ENCODE data around the gene RAET1G. TPM values are rescaled to one million over a fixed set of nuclear protein-coding genes. Genes with fewer than 3 reads are reported as not detected.

The RAET1G gene
- total RNA-seq, 1 experiment from 2014 or later = 0.54 TPM

GRCh38 chr6:149901444-149902140 lies 21.3 kb downstream of the RAET1G start:
- H3K4me1 Mint-ChIP-seq (ENCODE audit: low read depth, unreplicated experiment) = peaks cover 24% of the 10 kb centered on the region
- no peak for DNase-seq
- CTCF ChIA-PET = no interaction called here
- no peak for TF ChIP-seq CTCF (IDR thresholded peaks at IDR 0.05; ENCODE audit: unreplicated experiment)
- H3K9me3 Mint-ChIP-seq (ENCODE audit: low read depth, unreplicated experiment) = no peaks in the 10 kb centered on the region
- peaks cover 8% of the 10 kb centered on the region for H3K27me3 Mint-ChIP-seq (ENCODE audit: unreplicated experiment)
- H3K36me3 Mint-ChIP-seq (ENCODE audit: insufficient read depth, unreplicated experiment) = no peaks in the 10 kb centered on the region
- intact Hi-C loops (cut with micrococcal nuclease; ENCODE audit: unreplicated experiment) = no loop called here
- H3K27ac Mint-ChIP-seq (ENCODE audit: unreplicated experiment) = no peak overlapping the region
- no peak overlapping the region for H3K4me3 Mint-ChIP-seq (ENCODE audit: low read depth, unreplicated experiment)
- BruUV-seq (replicated peaks) = no TSS peak

GRCh38 chr6:149900620-149901443 lies 22.1 kb downstream of the RAET1G start:
- no peaks in the 10 kb centered on the region for H3K36me3 Mint-ChIP-seq (ENCODE audit: insufficient read depth, unreplicated experiment)
- no peak for TF ChIP-seq CTCF (IDR thresholded peaks at IDR 0.05; ENCODE audit: unreplicated experiment)
- CTCF ChIA-PET = no interaction called here
- no peak overlapping the region for H3K27ac Mint-ChIP-seq (ENCODE audit: unreplicated experiment)
- no TSS peak for BruUV-seq (replicated peaks)
- intact Hi-C loops (cut with micrococcal nuclease; ENCODE audit: unreplicated experiment) = no loop called here
- H3K4me3 Mint-ChIP-seq (ENCODE audit: low read depth, unreplicated experiment) = no peak overlapping the region
- DNase-seq = no peak
- peaks cover 32% of the 10 kb centered on the region for H3K4me1 Mint-ChIP-seq (ENCODE audit: low read depth, unreplicated experiment)
- no peaks in the 10 kb centered on the region for H3K9me3 Mint-ChIP-seq (ENCODE audit: low read depth, unreplicated experiment)
- H3K27me3 Mint-ChIP-seq (ENCODE audit: unreplicated experiment) = peaks cover 8% of the 10 kb centered on the region

- Mint-ChIP-seq H3K9me3 (ENCODE audit: low read depth, unreplicated experiment) (no peaks in the 10 kb centered on the region), H3K27ac (ENCODE audit: unreplicated experiment) (no peak overlapping the region), H3K4me3 (ENCODE audit: low read depth, unreplicated experiment) (no peak overlapping the region), H3K27me3 (ENCODE audit: unreplicated experiment) (peaks cover 8% of the 10 kb centered on the region), H3K4me1 (ENCODE audit: low read depth, unreplicated experiment) (peaks cover 40% of the 10 kb centered on the region), H3K36me3 (ENCODE audit: insufficient read depth, unreplicated experiment) (no peaks in the 10 kb centered on the region)
- CTCF ChIA-PET = interaction anchor here (0.6 kb wide), 1 partner anchor 807 kb away, joined by 3 read pairs; no protein-coding TSS in a partner anchor
- no TSS peak for BruUV-seq (replicated peaks)
- TF ChIP-seq CTCF (IDR thresholded peaks at IDR 0.05; ENCODE audit: unreplicated experiment) = no peak
- no peak for DNase-seq
- intact Hi-C loops (cut with micrococcal nuclease; ENCODE audit: unreplicated experiment) = loop anchor here (5.0 kb wide), 1 partner anchor 43 kb away; no protein-coding TSS in a partner anchor
Observed at GRCh38 chr6:149899926-149900619, 22.8 kb downstream of the RAET1G start.

- no TSS peak for BruUV-seq (replicated peaks)
- DNase-seq = no peak
- no peak overlapping the region for H3K27ac Mint-ChIP-seq (ENCODE audit: unreplicated experiment)
- TF ChIP-seq CTCF (IDR thresholded peaks at IDR 0.05; ENCODE audit: unreplicated experiment) = no peak
- peaks cover 46% of the 10 kb centered on the region for H3K4me1 Mint-ChIP-seq (ENCODE audit: low read depth, unreplicated experiment)
- H3K27me3 Mint-ChIP-seq (ENCODE audit: unreplicated experiment) = peaks cover 8% of the 10 kb centered on the region
- H3K4me3 Mint-ChIP-seq (ENCODE audit: low read depth, unreplicated experiment) = no peak overlapping the region
- H3K9me3 Mint-ChIP-seq (ENCODE audit: low read depth, unreplicated experiment) = no peaks in the 10 kb centered on the region
- CTCF ChIA-PET = no interaction called here
- no peaks in the 10 kb centered on the region for H3K36me3 Mint-ChIP-seq (ENCODE audit: insufficient read depth, unreplicated experiment)
- intact Hi-C loops (cut with micrococcal nuclease; ENCODE audit: unreplicated experiment) = loop anchor here (5.0 kb wide), 1 partner anchor 42 kb away; no protein-coding TSS in a partner anchor
Observed at GRCh38 chr6:149899486-149899885, 23.4 kb downstream of the RAET1G start.

Data from Calu3 (cell line).